T follicular helper cell (primary cell): ENCODE data around the gene CLEC18B.
"Not testable (repeated sequence)": the region's sequence is repeated elsewhere in the genome, so short reads cannot be mapped to it uniquely, and the experiment has no call there.

Experiments used
- DNase-seq: peaks from one replicate; pipeline ENCODE4 v3.0.0-alpha.2; 2020; ENCODE audit warnings: low read depth
- total RNA-seq, 2 experiments: gene quantifications; one replicate each; lab custom pipeline; 2026; lab: John Stamatoyannopoulos, UW

The CLEC18B gene
- 0.39 to 0.96 reads per million in 2 experiments for total RNA-seq

- DNase-seq = not testable (repeated sequence)
Observed at GRCh38 chr16:74420612-74421481, at the start of gene CLEC18B. Gene CLEC18B (minus strand): TSS chr16:74421478. CDS start chr16:74421270, 208 bp downstream.

- DNase-seq = no peak
Observed at GRCh38 chr16:74469946-74470478, 48.7 kb upstream of the CLEC18B start.

- no peak for DNase-seq
Observed at GRCh38 chr16:74468807-74469525, 47.7 kb upstream of the CLEC18B start.

- DNase-seq = no peak
Observed at GRCh38 chr16:74466872-74467271, 45.6 kb upstream of the CLEC18B start.

- DNase-seq = no peak
Observed at GRCh38 chr16:74465851-74466685, 44.8 kb upstream of the CLEC18B start.

- DNase-seq = no peak
Observed at GRCh38 chr16:74465281-74465680, 44.0 kb upstream of the CLEC18B start.

- DNase-seq = no peak
Observed at GRCh38 chr16:74463888-74464287, 42.6 kb upstream of the CLEC18B start.

GRCh38 chr16:74462361-74462760, 41.1 kb upstream of the CLEC18B start:
- DNase-seq = no peak

GRCh38 chr16:74461826-74462225, 40.5 kb upstream of the CLEC18B start:
- DNase-seq = no peak

- no peak for DNase-seq
Observed at GRCh38 chr16:74460542-74460941, 39.3 kb upstream of the CLEC18B start.

GRCh38 chr16:74456290-74456625, 35.0 kb upstream of the CLEC18B start:
- no peak for DNase-seq

GRCh38 chr16:74455619-74456289, 34.5 kb upstream of the CLEC18B start:
- no peak for DNase-seq

- DNase-seq = no peak
Observed at GRCh38 chr16:74455213-74455612, 33.9 kb upstream of the CLEC18B start.

- DNase-seq = no peak
Observed at GRCh38 chr16:74451951-74452758, 30.9 kb upstream of the CLEC18B start.

GRCh38 chr16:74450967-74451760, 29.9 kb upstream of the CLEC18B start:
- no peak for DNase-seq

- no peak for DNase-seq
Observed at GRCh38 chr16:74450236-74450635, 29.0 kb upstream of the CLEC18B start.

GRCh38 chr16:74449470-74449869, 28.2 kb upstream of the CLEC18B start:
- no peak for DNase-seq

GRCh38 chr16:74448990-74449389, 27.7 kb upstream of the CLEC18B start:
- no peak for DNase-seq

- no peak for DNase-seq
Observed at GRCh38 chr16:74447578-74447977, 26.3 kb upstream of the CLEC18B start.

- DNase-seq = no peak
Observed at GRCh38 chr16:74446866-74447265, 25.6 kb upstream of the CLEC18B start.
